Right lobe of liver (tissue), 4 donors: ENCODE measurements around the gene MTUS2.

Experiments used
- POLR2A ChIP-seq: fragments of 450-650 bp; IDR thresholded peaks from one replicate; pipeline ENCODE4 v1.6.1; 2017; ENCODE audit warnings: antibody characterized with exemption, mild to moderate bottlenecking
- TF ChIP-seq, protein P1 (sequence below), 4 donors: fragments of 200-600 bp in 3 of 4; fragments of 450-650 bp in 1 of 4; IDR thresholded peaks; one replicate each; pipeline versions ENCODE4 v1.5.1 to v1.8.0; 2016 to 2022; ENCODE audit warnings: antibody characterized with exemption in 4 of 4, mild to moderate bottlenecking in 2 of 4
- donor health status: DM: no; HTN: no; CAD: no.
- donor health status: DM: no; HTN: no; CAD: no.
- donor health status: DM: no; HTN: yes; CAD: no.

DNA sequence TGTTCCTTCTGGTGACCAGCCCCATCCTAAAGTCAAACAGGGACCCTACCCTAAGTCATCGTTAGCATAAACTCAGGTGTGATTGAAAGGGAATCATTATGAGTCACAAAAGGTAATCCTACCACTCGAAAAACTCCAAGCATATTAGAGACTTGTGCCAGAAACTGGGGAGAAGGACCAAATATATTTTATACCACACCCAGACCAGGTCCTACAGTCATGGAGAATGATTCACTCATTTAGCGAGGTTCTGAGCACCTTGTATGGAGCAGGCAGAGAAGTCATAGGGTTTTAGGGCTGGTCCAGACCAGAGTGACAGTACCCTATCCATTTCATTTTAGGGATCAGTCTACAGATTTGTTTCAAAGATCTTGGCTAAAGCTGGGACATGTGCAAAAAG lies 625.9 kb downstream of the MTUS2 start:
- TF ChIP-seq, protein P1, sequence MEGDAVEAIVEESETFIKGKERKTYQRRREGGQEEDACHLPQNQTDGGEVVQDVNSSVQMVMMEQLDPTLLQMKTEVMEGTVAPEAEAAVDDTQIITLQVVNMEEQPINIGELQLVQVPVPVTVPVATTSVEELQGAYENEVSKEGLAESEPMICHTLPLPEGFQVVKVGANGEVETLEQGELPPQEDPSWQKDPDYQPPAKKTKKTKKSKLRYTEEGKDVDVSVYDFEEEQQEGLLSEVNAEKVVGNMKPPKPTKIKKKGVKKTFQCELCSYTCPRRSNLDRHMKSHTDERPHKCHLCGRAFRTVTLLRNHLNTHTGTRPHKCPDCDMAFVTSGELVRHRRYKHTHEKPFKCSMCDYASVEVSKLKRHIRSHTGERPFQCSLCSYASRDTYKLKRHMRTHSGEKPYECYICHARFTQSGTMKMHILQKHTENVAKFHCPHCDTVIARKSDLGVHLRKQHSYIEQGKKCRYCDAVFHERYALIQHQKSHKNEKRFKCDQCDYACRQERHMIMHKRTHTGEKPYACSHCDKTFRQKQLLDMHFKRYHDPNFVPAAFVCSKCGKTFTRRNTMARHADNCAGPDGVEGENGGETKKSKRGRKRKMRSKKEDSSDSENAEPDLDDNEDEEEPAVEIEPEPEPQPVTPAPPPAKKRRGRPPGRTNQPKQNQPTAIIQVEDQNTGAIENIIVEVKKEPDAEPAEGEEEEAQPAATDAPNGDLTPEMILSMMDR (IDR thresholded peaks at IDR 0.05) = no peak
- no peak for TF ChIP-seq POLR2A
